CD14-positive monocyte (primary cell): ENCODE measurements around the gene EGR1. TPM values are rescaled to one million over a fixed set of nuclear protein-coding genes. Genes with fewer than 3 reads are reported as not detected.
"Not testable (repeated sequence)": the region's sequence is repeated elsewhere in the genome, so short reads cannot be mapped to it uniquely, and the experiment has no call there.

Experiments
- DNase-seq, 3 donors: peaks; one replicate each; pipeline ENCODE4 v3.0.0-alpha.2; 2011 to 2022
- H2AFZ ChIP-seq: 2 replicates; pipeline ENCODE4 v1.6.0; 2012; ENCODE audit warnings: mild to moderate bottlenecking, low read depth, low read length, inconsistent platforms; ENCODE audit not compliant: insufficient read depth, poor library complexity, severe bottlenecking
- H3K27ac ChIP-seq, 2 donors: 1 replicate in 1 of 2; 2 replicates in 1 of 2; pipeline ENCODE4 v1.5.1; 2012 to 2013; ENCODE audit warnings: low read length in 2 of 2, control low read depth in 1 of 2, inconsistent platforms in 1 of 2, low read depth in 1 of 2, mild to moderate bottlenecking in 1 of 2
- H3K27me3 ChIP-seq, 2 donors: one replicate each; pipeline versions ENCODE4 v1.6.0 to v1.6.1; 2011 to 2013; ENCODE audit warnings: low read length in 2 of 2; ENCODE audit not compliant: control insufficient read depth in 2 of 2, insufficient read depth in 2 of 2
- H3K36me3 ChIP-seq, 2 donors: replicated peaks in 1 of 2; 1 replicate in 1 of 2; 2 replicates in 1 of 2; pipeline versions ENCODE4 v1.5.1 to v1.6.1; 2012 to 2013; ENCODE audit warnings: low read length in 2 of 2, control low read depth in 1 of 2, inconsistent platforms in 1 of 2, mild to moderate bottlenecking in 1 of 2; ENCODE audit not compliant: insufficient read depth in 2 of 2, control insufficient read depth in 1 of 2
- H3K4me1 ChIP-seq, 2 donors: 1 replicate in 1 of 2; 2 replicates in 1 of 2; pipeline versions ENCODE4 v1.5.1 to v1.6.1; 2012 to 2013; ENCODE audit warnings: low read length in 2 of 2, control low read depth in 1 of 2, inconsistent platforms in 1 of 2, mild to moderate bottlenecking in 1 of 2, moderate library complexity in 1 of 2; ENCODE audit not compliant: insufficient read depth in 2 of 2, control insufficient read depth in 1 of 2
- H3K4me2 ChIP-seq: replicated peaks from 2 replicates; pipeline ENCODE3; 2012; ENCODE audit warnings: low read length, moderate library complexity, mild to moderate bottlenecking; ENCODE audit not compliant: poor library complexity, severe bottlenecking; ENCODE audit errors: extremely low read depth
- H3K4me3 ChIP-seq, 3 experiments: fragments of 200-600 bp in 1 of 3; sonication (generic) in 1 of 3; replicated peaks in 1 of 3; 1 replicate in 2 of 3; 2 replicates in 1 of 3; pipeline ENCODE4 v1.5.1; 2011 to 2013; ENCODE audit warnings: low read length in 3 of 3, mild to moderate bottlenecking in 3 of 3, control low read depth in 2 of 3, low read depth in 2 of 3, inconsistent platforms in 1 of 3, moderate library complexity in 1 of 3
- H3K79me2 ChIP-seq: 2 replicates; pipeline ENCODE4 v1.6.0; 2012; ENCODE audit warnings: mild to moderate bottlenecking, control low read depth, inconsistent platforms, low read length, moderate library complexity; ENCODE audit not compliant: insufficient read depth
- H3K9ac ChIP-seq: 2 replicates; pipeline ENCODE4 v1.6.0; 2017; ENCODE audit warnings: low read length, mild to moderate bottlenecking; ENCODE audit not compliant: insufficient read depth, poor library complexity, severe bottlenecking
- H3K9me3 ChIP-seq, 2 donors: replicated peaks in 1 of 2; 1 replicate in 1 of 2; 2 replicates in 1 of 2; pipeline versions ENCODE4 v1.5.1 to v1.6.1; 2012 to 2013; ENCODE audit warnings: low read length in 2 of 2, control low read depth in 1 of 2; ENCODE audit not compliant: control insufficient read depth in 1 of 2, insufficient read depth in 1 of 2
- H4K20me1 ChIP-seq: 2 replicates; pipeline ENCODE4 v1.6.0; 2012; ENCODE audit warnings: mild to moderate bottlenecking, low read length, control low read depth, moderate library complexity; ENCODE audit not compliant: insufficient read depth
- H3K27ac Mint-ChIP-seq, 7 donors: one replicate each; pipeline ENCODE4 v1.8.0; 2020; ENCODE audit warnings: mild to moderate bottlenecking in 7 of 7, mixed read lengths in 7 of 7, moderate library complexity in 6 of 7, inconsistent platforms in 2 of 7
- H3K27me3 Mint-ChIP-seq, 3 donors: one replicate each; pipeline ENCODE4 v1.8.0; 2021 to 2022; ENCODE audit warnings: low read depth in 3 of 3, mild to moderate bottlenecking in 3 of 3, mixed read lengths in 3 of 3, moderate library complexity in 3 of 3, inconsistent platforms in 1 of 3
- H3K36me3 Mint-ChIP-seq, 2 donors: one replicate each; pipeline ENCODE4 v1.8.0; 2020; ENCODE audit warnings: mixed read lengths in 2 of 2, inconsistent platforms in 1 of 2, mild to moderate bottlenecking in 1 of 2
- H3K4me1 Mint-ChIP-seq: one replicate; pipeline ENCODE4 v1.8.0; 2020; ENCODE audit warnings: mild to moderate bottlenecking, mixed read lengths
- H3K4me3 Mint-ChIP-seq, 2 donors: one replicate each; pipeline ENCODE4 v1.8.0; 2020; ENCODE audit warnings: mild to moderate bottlenecking in 2 of 2, mixed read lengths in 2 of 2, moderate library complexity in 1 of 2
- H3K9me3 Mint-ChIP-seq, 7 donors: one replicate each; pipeline ENCODE4 v1.8.0; 2020 to 2022; ENCODE audit warnings: mixed read lengths in 7 of 7, mild to moderate bottlenecking in 6 of 7, moderate library complexity in 6 of 7, inconsistent platforms in 2 of 7
- WGBS: methylation state at CpG from one replicate; pipeline ENCODE4 v1.1.5; 2013; ENCODE audit warnings: missing lambda C conversion rate; ENCODE audit not compliant: insufficient coverage; 5-methylcytosine and 5-hydroxymethylcytosine counted together
- intact Hi-C, 2 donors: fragments of 100-400 bp; cut with micrococcal nuclease; formaldehyde crosslinking; loops; one replicate each; pipeline versions ENCODE4 v1.15.0 to v1.15.1; 2023
- polyA plus RNA-seq, 3 donors: library from polyadenylated mRNA; depleted of rRNA in 1 of 3; unstranded in 2 of 3; stranded (reverse) in 1 of 3; fragments of 300-500 nt in 2 of 3; fragments of >200 nt in 1 of 3; fragmentation: Illumina TruSeq in 2 of 3; gene quantifications; 1 replicate in 2 of 3; 2 replicates in 1 of 3; pipeline ENCODE4 v1.2.3, GENCODE V29; 2012 to 2021
- TF ChIP-seq, protein P1 (sequence below): fragments of 200-600 bp; IDR thresholded peaks from one replicate; pipeline ENCODE4 v1.8.0; 2022; ENCODE audit warnings: antibody characterized with exemption, mild to moderate bottlenecking

Gene EGR1
- polyA plus RNA-seq, 3 donors, result 8.4 to 105 (median 16.9) TPM

DNA sequence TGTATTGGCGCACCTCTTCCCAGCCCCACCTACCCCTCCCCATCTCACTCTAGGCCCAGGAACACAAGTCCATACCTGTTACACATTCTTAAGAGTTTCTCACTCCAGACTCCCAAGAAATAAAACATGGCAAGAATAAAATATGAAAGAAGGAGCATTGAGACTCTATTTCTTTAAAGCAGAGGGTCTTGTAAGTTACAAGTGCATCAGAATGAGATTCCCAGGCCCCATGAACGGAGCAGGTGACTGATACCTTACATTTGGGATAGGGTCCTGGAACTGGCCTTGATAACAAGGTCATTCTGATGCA, 5.7 kb downstream of the EGR1 start:
- Mint-ChIP-seq H3K27me3 (peaks cover 25 to 45% (median 33%) of the 10 kb centered on the region in 3 donors), H3K27ac (no peak overlapping the region), H3K4me3 (no peak overlapping the region), H3K36me3 (peaks cover 18 to 23% of the 10 kb centered on the region in 2 donors), H3K9me3 (peaks cover 0 to 14% (median 5%) of the 10 kb centered on the region in 7 donors), H3K4me1 (peaks cover 24% of the 10 kb centered on the region)
- peaks cover 2 to 24% of the 10 kb centered on the region in 2 donors for H3K27me3 ChIP-seq
- intact Hi-C loops, result no loop called here
- H3K4me1 ChIP-seq, result peaks cover 21 to 24% of the 10 kb centered on the region in 2 donors
- DNase-seq, result no peak
- TF ChIP-seq, protein P1, sequence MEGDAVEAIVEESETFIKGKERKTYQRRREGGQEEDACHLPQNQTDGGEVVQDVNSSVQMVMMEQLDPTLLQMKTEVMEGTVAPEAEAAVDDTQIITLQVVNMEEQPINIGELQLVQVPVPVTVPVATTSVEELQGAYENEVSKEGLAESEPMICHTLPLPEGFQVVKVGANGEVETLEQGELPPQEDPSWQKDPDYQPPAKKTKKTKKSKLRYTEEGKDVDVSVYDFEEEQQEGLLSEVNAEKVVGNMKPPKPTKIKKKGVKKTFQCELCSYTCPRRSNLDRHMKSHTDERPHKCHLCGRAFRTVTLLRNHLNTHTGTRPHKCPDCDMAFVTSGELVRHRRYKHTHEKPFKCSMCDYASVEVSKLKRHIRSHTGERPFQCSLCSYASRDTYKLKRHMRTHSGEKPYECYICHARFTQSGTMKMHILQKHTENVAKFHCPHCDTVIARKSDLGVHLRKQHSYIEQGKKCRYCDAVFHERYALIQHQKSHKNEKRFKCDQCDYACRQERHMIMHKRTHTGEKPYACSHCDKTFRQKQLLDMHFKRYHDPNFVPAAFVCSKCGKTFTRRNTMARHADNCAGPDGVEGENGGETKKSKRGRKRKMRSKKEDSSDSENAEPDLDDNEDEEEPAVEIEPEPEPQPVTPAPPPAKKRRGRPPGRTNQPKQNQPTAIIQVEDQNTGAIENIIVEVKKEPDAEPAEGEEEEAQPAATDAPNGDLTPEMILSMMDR, result no peak
- no peak overlapping the region for H3K9ac ChIP-seq
- H3K4me2 ChIP-seq, result no peak overlapping the region
- no peaks in the 10 kb centered on the region for H3K9me3 ChIP-seq
- 83% methylated on average over 2 of the region's 2 CpGs for WGBS
- no peaks in the 10 kb centered on the region for H3K36me3 ChIP-seq
- H3K79me2 ChIP-seq, result no peaks in the 10 kb centered on the region
- H3K27ac ChIP-seq, result no peak overlapping the region
- no peak overlapping the region for H2AFZ ChIP-seq
- H3K4me3 ChIP-seq, result no peak overlapping the region
- H4K20me1 ChIP-seq, result peaks cover 20% of the 10 kb centered on the region

DNA sequence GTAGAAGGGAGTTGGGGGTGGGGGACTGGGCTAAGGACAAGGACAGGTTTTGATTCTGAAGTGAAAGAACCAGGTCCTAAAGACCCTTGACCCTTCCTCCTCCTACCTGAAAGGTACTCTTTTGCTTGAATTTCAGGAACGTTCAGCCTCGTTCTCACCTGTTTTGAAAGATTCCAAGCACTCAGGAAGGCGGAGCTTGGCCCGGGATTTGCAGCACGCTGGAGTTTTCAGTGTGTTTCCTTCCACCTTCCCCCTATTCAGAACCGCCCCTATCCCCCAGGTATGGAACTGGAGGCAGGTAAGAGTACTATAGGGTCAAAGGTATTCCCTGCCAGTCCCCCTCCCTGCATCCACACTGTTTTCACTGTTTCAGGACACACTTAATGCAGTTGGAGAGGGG, 7.1 kb downstream of the EGR1 start:
- Mint-ChIP-seq H3K27me3 (peaks cover 14 to 32% (median 19%) of the 10 kb centered on the region in 3 donors), H3K4me3 (peak overlapping the region in 1 of 2 donors; percentile 51), H3K4me1 (peaks cover 12% of the 10 kb centered on the region), H3K9me3 (peaks cover 0 to 7% (median 1%) of the 10 kb centered on the region in 7 donors), H3K36me3 (peaks cover 8 to 12% of the 10 kb centered on the region in 2 donors), H3K27ac (no peak overlapping the region)
- H3K4me2 ChIP-seq, result no peak overlapping the region
- intact Hi-C loops, result no loop called here
- no peaks in the 10 kb centered on the region for H3K9me3 ChIP-seq
- peaks cover 7% of the 10 kb centered on the region for H4K20me1 ChIP-seq
- H3K27ac ChIP-seq, result no peak overlapping the region
- TF ChIP-seq, protein P1, result no peak
- peaks cover 0 to 11% of the 10 kb centered on the region in 2 donors for H3K27me3 ChIP-seq
- H3K36me3 ChIP-seq, result no peaks in the 10 kb centered on the region
- no peak overlapping the region for H2AFZ ChIP-seq
- WGBS, result 69% methylated on average over 3 of the region's 6 CpGs
- no peak overlapping the region for H3K9ac ChIP-seq
- no peak overlapping the region for H3K4me3 ChIP-seq
- peaks cover 7 to 11% of the 10 kb centered on the region in 2 donors for H3K4me1 ChIP-seq
- DNase-seq, result no peak
- no peaks in the 10 kb centered on the region for H3K79me2 ChIP-seq

DNA sequence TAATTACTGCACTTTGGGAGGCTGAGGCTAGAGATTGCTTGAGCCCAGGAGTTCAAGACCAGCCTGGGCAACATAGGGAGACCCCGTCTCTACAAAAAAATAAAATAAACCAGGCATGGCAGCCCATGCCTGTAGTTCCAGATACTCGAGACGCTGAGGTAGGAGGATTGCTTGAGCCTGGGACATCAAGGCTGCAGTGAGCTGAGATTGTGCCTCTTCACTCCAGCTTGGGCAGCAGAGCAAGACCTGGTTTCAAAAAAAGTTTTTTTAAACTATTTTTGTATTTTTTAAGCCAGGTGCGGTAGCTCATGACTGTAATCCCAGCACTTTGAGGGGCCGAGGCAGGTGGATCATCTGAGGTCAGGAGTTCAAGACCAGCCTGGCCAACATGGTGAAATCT, 7.9 kb downstream of the EGR1 start:
- H3K27me3 Mint-ChIP-seq, result peaks cover 9 to 25% (median 13%) of the 10 kb centered on the region in 3 donors
- intact Hi-C loops, H3K36me3 Mint-ChIP-seq, H3K27me3 ChIP-seq, H3K9me3 ChIP-seq, H4K20me1 ChIP-seq, H3K4me2 ChIP-seq, H3K9me3 Mint-ChIP-seq, H3K36me3 ChIP-seq, H3K4me3 ChIP-seq, H3K27ac ChIP-seq, H3K4me1 ChIP-seq, H2AFZ ChIP-seq, DNase-seq, H3K27ac Mint-ChIP-seq, H3K79me2 ChIP-seq, H3K4me1 Mint-ChIP-seq, H3K9ac ChIP-seq: not testable (repeated sequence)
- WGBS, result 95% methylated on average over 4 of the region's 5 CpGs
- H3K4me3 Mint-ChIP-seq, result peak overlapping the region in 1 of 2 donors; percentile 21
